ENCODE measurements around the gene CD79A.

CD79A gene

DNA sequence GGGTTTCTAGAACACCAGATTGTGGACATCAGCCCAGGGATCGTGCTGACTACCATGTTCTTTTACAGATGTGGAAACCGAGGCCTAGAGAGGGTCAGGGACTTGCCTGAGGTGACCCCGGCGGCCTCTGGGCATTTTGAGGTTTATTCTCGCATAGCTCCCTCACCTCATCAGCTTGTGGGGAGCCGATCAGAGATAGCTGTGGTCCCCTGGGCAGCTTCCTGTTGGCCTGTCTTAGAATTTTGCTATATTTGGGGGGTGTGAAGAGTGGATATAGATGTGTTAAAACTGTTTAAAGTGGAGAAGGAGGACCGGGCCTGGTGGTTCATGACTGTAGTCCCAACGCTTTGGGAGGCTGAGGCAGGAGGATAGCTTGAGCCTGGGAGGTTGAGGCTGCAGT, 12.8 kb downstream of the CD79A start:
- in situ Hi-C loops (cut with MboI; ENCODE audit: low sequenced_read_pairs, unreplicated experiment), result loop anchor here (10.0 kb wide), 1 partner anchor 55 kb away; no protein-coding TSS in a partner anchor
- DNase-seq (ENCODE audit: low spot score), result no peak
- TF ChIP-seq, protein P1, sequence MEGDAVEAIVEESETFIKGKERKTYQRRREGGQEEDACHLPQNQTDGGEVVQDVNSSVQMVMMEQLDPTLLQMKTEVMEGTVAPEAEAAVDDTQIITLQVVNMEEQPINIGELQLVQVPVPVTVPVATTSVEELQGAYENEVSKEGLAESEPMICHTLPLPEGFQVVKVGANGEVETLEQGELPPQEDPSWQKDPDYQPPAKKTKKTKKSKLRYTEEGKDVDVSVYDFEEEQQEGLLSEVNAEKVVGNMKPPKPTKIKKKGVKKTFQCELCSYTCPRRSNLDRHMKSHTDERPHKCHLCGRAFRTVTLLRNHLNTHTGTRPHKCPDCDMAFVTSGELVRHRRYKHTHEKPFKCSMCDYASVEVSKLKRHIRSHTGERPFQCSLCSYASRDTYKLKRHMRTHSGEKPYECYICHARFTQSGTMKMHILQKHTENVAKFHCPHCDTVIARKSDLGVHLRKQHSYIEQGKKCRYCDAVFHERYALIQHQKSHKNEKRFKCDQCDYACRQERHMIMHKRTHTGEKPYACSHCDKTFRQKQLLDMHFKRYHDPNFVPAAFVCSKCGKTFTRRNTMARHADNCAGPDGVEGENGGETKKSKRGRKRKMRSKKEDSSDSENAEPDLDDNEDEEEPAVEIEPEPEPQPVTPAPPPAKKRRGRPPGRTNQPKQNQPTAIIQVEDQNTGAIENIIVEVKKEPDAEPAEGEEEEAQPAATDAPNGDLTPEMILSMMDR (IDR thresholded peaks at IDR 0.05; ENCODE audit: borderline replicate concordance, control extremely low read depth, extremely low read depth, insufficient read depth, missing control alignments), result no peak

DNA sequence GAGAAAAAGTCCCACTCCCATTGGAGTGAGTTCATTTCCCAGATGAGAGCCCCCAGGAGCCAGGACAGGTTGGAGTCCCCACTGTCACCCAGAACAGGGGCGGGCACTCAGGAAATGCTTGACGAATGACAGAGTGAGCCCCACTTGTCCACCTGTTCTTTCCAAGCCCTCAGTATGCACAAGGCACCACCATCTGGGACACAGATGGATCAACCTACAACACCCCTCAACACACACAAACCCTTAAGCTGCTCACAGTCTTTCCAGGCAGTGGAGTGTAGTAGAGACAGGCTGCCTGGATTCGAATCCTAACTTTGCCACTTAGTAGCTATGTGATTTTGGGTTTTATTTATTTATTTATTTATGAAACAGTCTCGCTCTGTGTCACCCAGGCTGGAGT, 13.9 kb downstream of the CD79A start:
- in situ Hi-C loops (cut with MboI; ENCODE audit: low sequenced_read_pairs, unreplicated experiment), result no loop called here
- no peak for DNase-seq (ENCODE audit: low spot score)
- TF ChIP-seq, protein P1 (IDR thresholded peaks at IDR 0.05; ENCODE audit: borderline replicate concordance, control extremely low read depth, extremely low read depth, insufficient read depth, missing control alignments), result no peak

DNA sequence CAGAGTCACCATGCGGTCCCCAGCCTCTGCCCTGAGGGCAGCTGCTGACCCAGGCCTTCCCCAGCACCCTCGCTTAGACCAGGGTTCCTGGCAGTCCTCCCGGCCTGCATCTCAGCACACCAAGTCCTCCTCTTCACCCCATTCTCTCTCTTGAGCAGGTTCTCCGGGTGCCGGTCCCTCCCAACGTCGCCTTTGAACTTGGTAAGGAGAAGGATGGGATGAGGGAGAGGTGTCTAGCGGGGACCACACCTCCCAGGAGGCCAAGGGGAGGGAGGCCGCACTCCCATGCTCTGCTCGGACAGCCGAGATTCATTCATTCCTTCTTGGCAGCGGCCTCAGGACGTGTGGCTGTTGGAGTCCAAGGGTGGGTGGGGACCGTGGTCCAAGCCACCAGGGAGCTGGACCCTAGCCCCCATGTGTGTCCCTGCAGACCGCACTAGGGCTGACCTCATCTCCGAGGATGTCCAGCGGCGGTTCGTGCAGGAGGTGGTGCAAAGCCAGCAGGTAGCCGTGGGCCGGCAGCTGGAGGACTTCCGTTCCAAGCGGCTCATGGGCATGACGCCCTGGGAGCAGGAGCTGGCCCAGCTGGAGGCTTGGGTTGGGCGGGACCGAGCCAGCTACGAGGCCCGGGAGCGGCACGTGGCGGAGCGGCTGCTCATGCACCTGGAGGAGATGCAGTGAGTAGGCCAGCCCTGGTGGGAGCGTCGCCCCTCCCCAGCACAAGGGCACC, 15.3 kb downstream of the CD79A start:
- no peak for DNase-seq (ENCODE audit: low spot score)
- TF ChIP-seq, protein P1 (IDR thresholded peaks at IDR 0.05; ENCODE audit: borderline replicate concordance, control extremely low read depth, extremely low read depth, insufficient read depth, missing control alignments), result no peak
- in situ Hi-C loops (cut with MboI; ENCODE audit: low sequenced_read_pairs, unreplicated experiment), result no loop called here

DNA sequence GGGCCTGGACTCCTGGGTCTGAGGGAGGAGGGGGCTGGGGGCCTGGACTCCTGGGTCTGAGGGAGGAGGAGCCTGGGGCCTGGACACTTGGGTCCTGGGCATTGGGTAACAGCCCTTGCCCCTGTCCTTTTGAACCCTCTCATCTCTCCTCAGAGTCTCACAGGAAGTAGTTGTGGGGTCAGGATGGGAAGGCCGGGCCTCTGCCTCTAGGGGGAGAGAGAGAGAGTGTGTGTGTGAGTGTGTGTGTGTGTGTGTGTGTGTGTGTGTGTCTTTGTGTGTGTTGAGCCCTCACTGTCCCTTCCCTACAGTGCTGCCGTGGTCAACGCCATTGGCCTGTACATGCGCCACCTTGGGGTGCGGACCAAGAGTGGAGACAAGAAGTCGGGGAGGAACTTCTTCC, 16.8 kb downstream of the CD79A start:
- TF ChIP-seq, protein P1 (IDR thresholded peaks at IDR 0.05; ENCODE audit: borderline replicate concordance, control extremely low read depth, extremely low read depth, insufficient read depth, missing control alignments), result no peak
- no peak for DNase-seq (ENCODE audit: low spot score)
- in situ Hi-C loops (cut with MboI; ENCODE audit: low sequenced_read_pairs, unreplicated experiment), result no loop called here

DNA sequence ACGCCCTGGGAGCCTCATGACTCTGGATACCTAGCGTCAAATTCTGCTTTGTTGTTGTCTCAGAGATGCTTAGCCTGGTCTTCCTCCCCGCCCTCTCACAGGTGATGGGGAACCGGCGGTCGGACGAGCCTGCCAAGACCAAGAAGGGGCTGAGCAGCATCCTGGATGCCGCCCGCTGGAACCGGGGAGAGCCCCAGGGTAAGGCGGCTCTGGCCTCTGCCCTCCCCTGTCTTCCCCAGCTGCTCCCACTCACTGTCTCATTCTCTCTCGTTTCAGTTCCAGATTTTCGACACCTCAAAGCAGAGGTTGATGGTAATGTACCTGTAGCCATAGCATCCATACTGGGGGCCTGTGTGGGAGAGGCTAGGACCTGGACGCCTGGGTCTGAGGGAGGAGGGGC, 17.3 kb downstream of the CD79A start:
- TF ChIP-seq, protein P1 (IDR thresholded peaks at IDR 0.05; ENCODE audit: borderline replicate concordance, control extremely low read depth, extremely low read depth, insufficient read depth, missing control alignments), result no peak
- DNase-seq (ENCODE audit: low spot score), result no peak
- in situ Hi-C loops (cut with MboI; ENCODE audit: low sequenced_read_pairs, unreplicated experiment), result no loop called here

DNA sequence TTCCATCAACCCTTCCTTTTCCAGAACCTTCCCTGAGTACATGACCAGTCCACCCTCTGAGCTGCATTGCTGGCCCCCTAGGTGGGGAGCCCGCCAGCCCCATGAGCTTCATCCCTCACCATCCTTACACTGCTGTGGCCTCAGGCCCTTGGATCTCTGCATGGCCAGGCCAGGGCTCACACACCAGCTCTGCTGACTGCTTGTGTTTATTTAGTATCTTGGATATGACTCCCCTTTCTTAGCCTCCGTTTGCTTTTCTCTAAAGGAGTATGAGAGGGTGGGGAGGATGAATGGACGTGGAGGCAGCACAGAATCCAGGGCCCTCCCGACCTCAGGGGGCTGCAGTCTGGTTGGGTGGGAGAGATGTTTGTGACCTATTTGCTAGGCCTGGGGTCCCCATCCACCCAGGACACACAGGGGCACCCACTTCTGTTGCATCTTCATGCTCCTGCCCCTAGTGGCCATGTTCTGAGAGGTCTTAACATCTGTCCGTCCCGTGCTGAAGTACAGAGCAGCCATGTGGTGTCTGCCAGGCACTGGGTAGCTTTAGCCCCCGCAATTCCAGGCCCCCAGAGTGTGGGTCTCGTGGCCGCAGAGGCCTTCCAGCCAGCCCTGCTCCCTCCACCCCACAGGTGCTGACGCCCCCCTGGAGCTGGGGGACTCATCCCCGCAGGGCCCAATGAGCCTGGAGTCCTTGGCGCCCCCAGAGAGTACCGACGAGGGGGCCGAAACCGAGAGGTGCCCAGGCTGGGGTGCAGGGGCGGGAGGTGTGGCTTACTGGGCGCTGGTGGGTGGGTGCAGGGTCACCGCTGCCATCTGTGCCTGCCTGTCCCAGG, 18.9 kb downstream of the CD79A start:
- TF ChIP-seq, protein P1 (IDR thresholded peaks at IDR 0.05; ENCODE audit: borderline replicate concordance, control extremely low read depth, extremely low read depth, insufficient read depth, missing control alignments), result no peak
- no peak for DNase-seq (ENCODE audit: low spot score)
- in situ Hi-C loops (cut with MboI; ENCODE audit: low sequenced_read_pairs, unreplicated experiment), result no loop called here
